Stimulated activated effector memory CD8-positive, alpha-beta T cell treated with anti-CD3 and anti-CD28 coated beads, Interleukin-12 subunit alpha, Interleukin-12 subunit beta, amount 100 ng/mL, for 72 hours (primary cell): Measurements from ENCODE around the gene PHF3.

Experiments used
- ATAC-seq: fragments of 150-1000 bp; cut with Tn5 transposase; 2 replicates; pipeline ENCODE4 v1.10.0; 2021
- DNase-seq, 2 donors: peaks; one replicate each; pipeline ENCODE4 v3.0.0; 2021 to 2022; ENCODE audit warnings: low spot score in 2 of 2
- H3K27ac Mint-ChIP-seq: one replicate; pipeline ENCODE4 v1.8.0; 2022; ENCODE audit warnings: mild to moderate bottlenecking, mixed read lengths
- H3K36me3 Mint-ChIP-seq: one replicate; pipeline ENCODE4 v1.8.0; 2022; ENCODE audit warnings: mild to moderate bottlenecking, mixed read lengths
- H3K4me1 Mint-ChIP-seq: one replicate; pipeline ENCODE4 v1.8.0; 2022; ENCODE audit warnings: mixed read lengths
- H3K4me3 Mint-ChIP-seq: one replicate; pipeline ENCODE4 v1.8.0; 2022; ENCODE audit warnings: mild to moderate bottlenecking, mixed read lengths
- H3K9me3 Mint-ChIP-seq: one replicate; pipeline ENCODE4 v1.8.0; 2022; ENCODE audit warnings: mixed read lengths

PHF3 gene, protein sequence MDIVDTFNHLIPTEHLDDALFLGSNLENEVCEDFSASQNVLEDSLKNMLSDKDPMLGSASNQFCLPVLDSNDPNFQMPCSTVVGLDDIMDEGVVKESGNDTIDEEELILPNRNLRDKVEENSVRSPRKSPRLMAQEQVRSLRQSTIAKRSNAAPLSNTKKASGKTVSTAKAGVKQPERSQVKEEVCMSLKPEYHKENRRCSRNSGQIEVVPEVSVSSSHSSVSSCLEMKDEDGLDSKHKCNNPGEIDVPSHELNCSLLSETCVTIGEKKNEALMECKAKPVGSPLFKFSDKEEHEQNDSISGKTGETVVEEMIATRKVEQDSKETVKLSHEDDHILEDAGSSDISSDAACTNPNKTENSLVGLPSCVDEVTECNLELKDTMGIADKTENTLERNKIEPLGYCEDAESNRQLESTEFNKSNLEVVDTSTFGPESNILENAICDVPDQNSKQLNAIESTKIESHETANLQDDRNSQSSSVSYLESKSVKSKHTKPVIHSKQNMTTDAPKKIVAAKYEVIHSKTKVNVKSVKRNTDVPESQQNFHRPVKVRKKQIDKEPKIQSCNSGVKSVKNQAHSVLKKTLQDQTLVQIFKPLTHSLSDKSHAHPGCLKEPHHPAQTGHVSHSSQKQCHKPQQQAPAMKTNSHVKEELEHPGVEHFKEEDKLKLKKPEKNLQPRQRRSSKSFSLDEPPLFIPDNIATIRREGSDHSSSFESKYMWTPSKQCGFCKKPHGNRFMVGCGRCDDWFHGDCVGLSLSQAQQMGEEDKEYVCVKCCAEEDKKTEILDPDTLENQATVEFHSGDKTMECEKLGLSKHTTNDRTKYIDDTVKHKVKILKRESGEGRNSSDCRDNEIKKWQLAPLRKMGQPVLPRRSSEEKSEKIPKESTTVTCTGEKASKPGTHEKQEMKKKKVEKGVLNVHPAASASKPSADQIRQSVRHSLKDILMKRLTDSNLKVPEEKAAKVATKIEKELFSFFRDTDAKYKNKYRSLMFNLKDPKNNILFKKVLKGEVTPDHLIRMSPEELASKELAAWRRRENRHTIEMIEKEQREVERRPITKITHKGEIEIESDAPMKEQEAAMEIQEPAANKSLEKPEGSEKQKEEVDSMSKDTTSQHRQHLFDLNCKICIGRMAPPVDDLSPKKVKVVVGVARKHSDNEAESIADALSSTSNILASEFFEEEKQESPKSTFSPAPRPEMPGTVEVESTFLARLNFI (N-terminal part only)

DNA sequence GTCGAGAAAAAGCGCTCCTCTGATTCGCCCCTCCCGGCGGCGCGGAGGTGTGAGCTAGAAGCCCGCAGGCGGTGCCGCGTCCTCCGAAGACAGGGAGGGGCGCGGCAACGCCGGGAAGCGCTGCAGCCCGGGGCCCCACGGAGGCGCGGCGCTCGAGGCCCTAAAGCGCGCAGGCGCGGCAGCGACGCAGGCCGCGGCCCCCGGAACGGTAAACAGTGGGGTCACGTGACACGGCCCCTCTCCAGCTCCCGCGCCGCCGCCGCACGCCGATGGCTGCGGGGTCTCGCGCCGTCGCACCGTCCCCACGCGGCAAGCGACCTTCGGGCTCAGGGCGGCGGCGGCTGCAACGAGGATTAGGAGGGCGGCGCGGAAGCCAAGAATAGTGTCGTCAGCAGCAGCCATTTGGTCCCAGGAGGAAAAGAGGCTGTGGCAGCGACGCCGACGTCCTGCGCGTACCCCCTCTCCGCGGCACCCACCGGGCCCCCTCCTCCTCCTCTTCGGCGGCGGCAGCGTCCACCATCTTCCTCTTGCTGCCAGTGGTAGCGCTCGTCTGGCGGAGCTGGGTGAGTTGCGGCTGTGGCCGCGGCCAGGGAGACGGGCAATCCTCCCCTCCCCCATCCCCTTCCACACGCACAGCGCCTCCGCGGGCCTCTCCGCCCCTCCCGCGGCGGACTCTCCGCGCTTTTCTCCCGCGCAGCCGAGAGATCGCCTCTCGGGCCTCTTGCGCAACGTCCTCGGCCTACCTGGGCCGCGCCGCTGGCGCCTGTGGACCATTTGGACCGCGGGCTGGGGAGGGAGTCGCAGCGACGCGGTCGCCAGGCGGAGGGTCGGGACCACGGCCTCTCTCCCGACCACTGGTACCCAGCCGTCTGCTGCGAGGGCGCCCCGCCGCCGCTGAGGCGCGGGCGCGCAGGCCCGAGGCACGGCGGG, at the start of gene PHF3:
PHF3 (plus strand) TSS at position 215 of the 930 bp plus-strand sequence. CDS start 10,750 bp downstream, outside the sequence.
- Mint-ChIP-seq H3K27ac (peak within 1 kb of the TSS; percentile 96), H3K4me1 (peaks cover 29% of the 10 kb centered on the region)
- peak; percentile 94 for ATAC-seq

GRCh38 chr6:63589952-63590411, 45.6 kb upstream of the PHF3 start:
- no peak for ATAC-seq
- no peaks in the 10 kb centered on the region for H3K4me1 Mint-ChIP-seq
- no peak for DNase-seq
- no peaks in the 10 kb centered on the region for H3K36me3 Mint-ChIP-seq
- no peaks in the 10 kb centered on the region for H3K9me3 Mint-ChIP-seq
- H3K4me3 Mint-ChIP-seq = no peak overlapping the region
- no peak overlapping the region for H3K27ac Mint-ChIP-seq

More for the DNA sequence above, at the start of gene PHF3:
- H3K4me3 Mint-ChIP-seq = peak within 1 kb of the TSS; percentile 90
- no peaks in the 10 kb centered on the region for H3K9me3 Mint-ChIP-seq
- H3K36me3 Mint-ChIP-seq = peaks cover 19% of the 10 kb centered on the region
- DNase-seq = peak; percentile 84 to 92

DNA sequence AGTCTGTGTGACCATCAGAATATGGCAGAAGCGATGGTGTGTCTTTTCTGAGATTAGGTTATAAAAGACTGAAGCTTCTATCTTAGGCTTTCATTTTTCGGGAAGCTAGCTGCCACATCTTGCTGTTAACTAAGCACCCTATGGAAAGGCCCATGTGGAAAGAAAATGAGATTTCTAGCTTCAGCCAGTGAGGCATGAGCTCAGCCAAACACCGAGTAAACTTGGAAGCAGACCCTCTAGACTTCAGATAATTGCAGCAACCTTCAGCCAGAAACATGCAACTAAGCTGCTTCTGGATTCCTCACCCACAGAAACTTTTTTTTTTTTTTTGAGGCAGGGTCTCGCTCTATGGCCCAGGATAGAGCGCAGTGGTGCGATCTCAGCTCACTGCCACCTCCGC, 42.7 kb upstream of the PHF3 start:
- Mint-ChIP-seq H3K4me3 (no peak overlapping the region), H3K27ac (no peak overlapping the region), H3K36me3 (no peaks in the 10 kb centered on the region), H3K9me3 (no peaks in the 10 kb centered on the region), H3K4me1 (peaks cover 2% of the 10 kb centered on the region)
- ATAC-seq (no peak), DNase-seq (no peak)

GRCh38 chr6:63597141-63598048, 38.2 kb upstream of the PHF3 start:
- no peak for DNase-seq
- Mint-ChIP-seq H3K4me1 (peaks cover 10% of the 10 kb centered on the region), H3K36me3 (no peaks in the 10 kb centered on the region), H3K4me3 (peak overlapping the region; percentile 66), H3K9me3 (no peaks in the 10 kb centered on the region), H3K27ac (no peak overlapping the region)
- no peak for ATAC-seq

DNA sequence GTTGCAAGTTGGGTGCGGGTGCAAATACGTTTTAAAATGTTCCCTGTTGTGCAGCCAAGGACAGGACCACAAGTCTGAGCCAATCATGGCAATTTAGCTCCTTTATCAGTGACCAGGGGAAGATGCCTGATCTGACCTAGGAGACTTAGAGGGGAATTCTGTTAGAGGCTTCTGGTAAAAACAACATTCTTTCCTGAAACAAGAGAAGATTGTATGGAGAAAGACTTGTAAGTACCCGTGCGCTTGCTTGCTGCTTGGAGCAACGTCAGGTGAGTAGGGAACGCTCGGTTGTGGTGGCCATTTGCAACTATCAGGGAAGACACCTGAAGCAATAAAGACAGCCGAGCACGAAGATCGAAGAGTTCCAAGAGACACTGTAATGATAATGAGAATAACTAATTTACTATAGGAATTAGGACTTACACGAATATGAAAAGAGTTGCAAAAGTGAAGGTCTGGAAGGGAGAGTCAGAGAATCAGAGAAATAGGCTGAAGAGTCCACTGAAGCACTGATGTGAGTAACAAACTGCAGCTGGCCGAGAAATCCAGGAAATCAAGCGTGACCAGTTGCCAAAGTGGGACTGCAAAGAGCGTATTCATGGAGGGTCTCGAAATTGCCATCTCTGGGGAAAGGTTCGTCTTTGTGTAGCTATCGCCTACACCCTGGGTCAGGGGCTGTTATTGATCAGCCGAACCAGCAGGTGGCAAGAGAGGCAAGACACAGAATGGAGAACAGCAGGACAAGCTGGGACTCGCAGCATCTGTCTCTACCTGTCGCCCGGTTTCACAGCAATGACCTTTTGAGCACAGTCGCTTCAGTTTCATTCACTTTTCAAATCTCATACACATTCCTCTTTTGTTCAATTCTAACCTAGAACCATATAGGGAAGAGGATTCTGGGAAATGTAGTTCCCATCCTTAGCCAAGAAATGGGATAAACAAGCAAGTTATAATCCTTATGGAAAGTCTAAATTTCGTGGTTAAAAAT, 37.3 kb upstream of the PHF3 start:
- H3K4me3 Mint-ChIP-seq = peak overlapping the region; percentile 66
- peak; percentile 47 to 76 for DNase-seq
- H3K27ac Mint-ChIP-seq = no peak overlapping the region
- peaks cover 10% of the 10 kb centered on the region for H3K4me1 Mint-ChIP-seq
- H3K36me3 Mint-ChIP-seq = no peaks in the 10 kb centered on the region
- no peaks in the 10 kb centered on the region for H3K9me3 Mint-ChIP-seq
- ATAC-seq = peak; percentile 100

- DNase-seq = no peak
- Mint-ChIP-seq H3K9me3 (no peaks in the 10 kb centered on the region), H3K4me3 (no peak overlapping the region), H3K4me1 (peaks cover 10% of the 10 kb centered on the region), H3K36me3 (no peaks in the 10 kb centered on the region), H3K27ac (no peak overlapping the region)
- no peak for ATAC-seq
Observed at GRCh38 chr6:63599243-63599642, 36.4 kb upstream of the PHF3 start.

- H3K4me3 Mint-ChIP-seq = no peak overlapping the region
- DNase-seq = no peak
- H3K36me3 Mint-ChIP-seq = no peaks in the 10 kb centered on the region
- H3K27ac Mint-ChIP-seq = no peak overlapping the region
- H3K4me1 Mint-ChIP-seq = peaks cover 10% of the 10 kb centered on the region
- no peaks in the 10 kb centered on the region for H3K9me3 Mint-ChIP-seq
- no peak for ATAC-seq
Observed at GRCh38 chr6:63600136-63600535, 35.5 kb upstream of the PHF3 start.

GRCh38 chr6:63609231-63609630, 26.4 kb upstream of the PHF3 start:
- no peak overlapping the region for H3K4me3 Mint-ChIP-seq
- no peak for ATAC-seq
- H3K36me3 Mint-ChIP-seq = no peaks in the 10 kb centered on the region
- H3K4me1 Mint-ChIP-seq = no peaks in the 10 kb centered on the region
- no peak for DNase-seq
- H3K9me3 Mint-ChIP-seq = no peaks in the 10 kb centered on the region
- H3K27ac Mint-ChIP-seq = no peak overlapping the region

GRCh38 chr6:63610944-63611343, 24.7 kb upstream of the PHF3 start:
- Mint-ChIP-seq H3K4me1 (no peaks in the 10 kb centered on the region), H3K27ac (no peak overlapping the region)
- DNase-seq = no peak

DNA sequence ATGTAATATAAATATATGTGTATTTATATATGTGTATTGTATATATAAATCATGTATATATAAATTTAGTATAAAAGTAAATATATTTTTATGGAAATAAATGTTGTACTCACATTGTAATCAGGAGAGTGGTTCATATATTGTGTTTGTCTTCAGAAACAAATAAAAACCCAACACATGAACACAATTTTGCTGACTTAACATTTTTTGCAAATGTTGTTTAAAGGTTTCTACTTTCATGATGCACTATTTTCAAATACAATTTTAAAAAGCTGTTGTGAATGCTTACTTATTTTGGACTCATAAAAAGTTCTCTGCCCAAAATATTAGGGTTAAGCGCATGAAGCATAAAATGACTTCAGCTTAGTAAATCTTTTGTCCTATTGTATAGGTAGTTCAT, 24.0 kb upstream of the PHF3 start:
- no peak overlapping the region for H3K4me3 Mint-ChIP-seq
- H3K4me1 Mint-ChIP-seq = no peaks in the 10 kb centered on the region
- DNase-seq (no peak), ATAC-seq (no peak)
- H3K9me3 Mint-ChIP-seq = no peaks in the 10 kb centered on the region
- H3K27ac Mint-ChIP-seq = no peak overlapping the region
- H3K36me3 Mint-ChIP-seq = no peaks in the 10 kb centered on the region

More at GRCh38 chr6:63610944-63611343, 24.7 kb upstream of the PHF3 start:
- ATAC-seq = peak; percentile 54
- H3K36me3 Mint-ChIP-seq = no peaks in the 10 kb centered on the region
- no peaks in the 10 kb centered on the region for H3K9me3 Mint-ChIP-seq
- no peak overlapping the region for H3K4me3 Mint-ChIP-seq

DNA sequence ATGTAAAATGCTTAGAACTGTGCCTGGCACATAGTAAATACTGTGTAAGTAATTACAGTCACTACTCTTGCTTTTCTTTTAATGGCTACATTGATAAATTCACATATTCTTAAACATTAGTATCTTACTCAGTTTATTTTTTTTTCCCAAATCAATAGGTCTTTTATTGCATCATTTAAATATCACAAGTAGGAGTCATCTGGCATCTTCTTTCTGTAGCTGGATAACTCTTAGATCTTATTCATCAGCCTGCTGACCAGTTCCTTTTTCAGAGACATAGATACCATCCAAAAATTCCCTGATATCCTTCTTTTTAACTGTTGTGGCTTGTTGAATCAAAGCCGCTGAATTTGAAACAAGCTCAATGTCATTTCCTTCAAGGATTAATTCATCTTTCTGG, 20.0 kb upstream of the PHF3 start:
- Mint-ChIP-seq H3K9me3 (no peaks in the 10 kb centered on the region), H3K27ac (no peak overlapping the region), H3K4me3 (no peak overlapping the region), H3K4me1 (no peaks in the 10 kb centered on the region), H3K36me3 (no peaks in the 10 kb centered on the region)
- DNase-seq (no peak), ATAC-seq (no peak)

- no peaks in the 10 kb centered on the region for H3K36me3 Mint-ChIP-seq
- H3K27ac Mint-ChIP-seq = no peak overlapping the region
- H3K4me3 Mint-ChIP-seq = no peak overlapping the region
- DNase-seq (no peak), ATAC-seq (no peak)
- no peaks in the 10 kb centered on the region for H3K4me1 Mint-ChIP-seq
- no peaks in the 10 kb centered on the region for H3K9me3 Mint-ChIP-seq
Observed at GRCh38 chr6:63624091-63624490, 11.5 kb upstream of the PHF3 start.
